ENCODE results near the gene EARS2.
"Not testable (repeated sequence)": the region's sequence is repeated elsewhere in the genome, so short reads cannot be mapped to it uniquely, and the experiment has no call there.

EARS2 gene

GRCh38 chr16:23505671-23506605, 51.2 kb downstream of the EARS2 start:
- no peak for DNase-seq (ENCODE audit: low spot score)

GRCh38 chr16:23505180-23505665, 51.9 kb downstream of the EARS2 start:
- DNase-seq (ENCODE audit: low spot score): no peak

GRCh38 chr16:23504453-23505179, 52.5 kb downstream of the EARS2 start:
- DNase-seq (ENCODE audit: low spot score): peak; percentile 87

GRCh38 chr16:23504076-23504452, 53.1 kb downstream of the EARS2 start:
- DNase-seq (ENCODE audit: low spot score): peak; percentile 77

GRCh38 chr16:23502466-23502865, 54.7 kb downstream of the EARS2 start:
- DNase-seq (ENCODE audit: low spot score): no peak

GRCh38 chr16:23501291-23501690, 55.9 kb downstream of the EARS2 start:
- DNase-seq (ENCODE audit: low spot score): no peak

- no peak for DNase-seq (ENCODE audit: low spot score)
These were observed 56.3 kb downstream of the EARS2 start for GRCh38 chr16:23500862-23501225.

GRCh38 chr16:23500212-23500861, 56.8 kb downstream of the EARS2 start:
- DNase-seq (ENCODE audit: low spot score): no peak

- DNase-seq (ENCODE audit: low spot score): no peak
These were observed 57.3 kb downstream of the EARS2 start for GRCh38 chr16:23499801-23500200.

- no peak for DNase-seq (ENCODE audit: low spot score)
These were observed 58.3 kb downstream of the EARS2 start for GRCh38 chr16:23498863-23499262.

- DNase-seq (ENCODE audit: low spot score): no peak
These were observed 59.6 kb downstream of the EARS2 start for GRCh38 chr16:23497543-23497868.

GRCh38 chr16:23496821-23497542, 60.2 kb downstream of the EARS2 start:
- peak; percentile 77 for DNase-seq (ENCODE audit: low spot score)

GRCh38 chr16:23495671-23496070, 61.5 kb downstream of the EARS2 start:
- DNase-seq (ENCODE audit: low spot score): no peak

GRCh38 chr16:23494188-23494587, 63.0 kb downstream of the EARS2 start:
- DNase-seq (ENCODE audit: low spot score): no peak

GRCh38 chr16:23491490-23492391, 65.4 kb downstream of the EARS2 start:
- DNase-seq (ENCODE audit: low spot score): peak; percentile 35

GRCh38 chr16:23486480-23486879, 70.7 kb downstream of the EARS2 start:
- DNase-seq (ENCODE audit: low spot score): no peak

GRCh38 chr16:23485841-23486240, 71.3 kb downstream of the EARS2 start:
- no peak for DNase-seq (ENCODE audit: low spot score)

- no peak for DNase-seq (ENCODE audit: low spot score)
These were observed 71.9 kb downstream of the EARS2 start for GRCh38 chr16:23485257-23485614.

- DNase-seq (ENCODE audit: low spot score): no peak
These were observed 72.5 kb downstream of the EARS2 start for GRCh38 chr16:23484510-23485256.

GRCh38 chr16:23483492-23483891, 73.7 kb downstream of the EARS2 start:
- not testable (repeated sequence) for DNase-seq (ENCODE audit: low spot score)

All from AG20443 (cell line).